Liver (tissue), 9 donors: ENCODE measurements around the gene CD19. TPM values are rescaled to one million over a fixed set of nuclear protein-coding genes. Genes with fewer than 3 reads are reported as not detected.

Experiments
- DNase-seq: peaks from one replicate; pipeline ENCODE4 v3.0.0-alpha.2; 2017; ENCODE audit warnings: low spot score
- H3K27ac ChIP-seq, 2 donors: one replicate each; pipeline ENCODE4 v1.7.0; 2013; ENCODE audit warnings: inconsistent platforms in 2 of 2, low read length in 2 of 2, control low read depth in 1 of 2, low read depth in 1 of 2, mild to moderate bottlenecking in 1 of 2
- H3K27me3 ChIP-seq, 4 donors: one replicate each; pipeline versions ENCODE4 v1.6.1 to v1.7.0; 2013; ENCODE audit warnings: low read length in 3 of 4, inconsistent platforms in 1 of 4, mild to moderate bottlenecking in 1 of 4, moderate library complexity in 1 of 4; ENCODE audit not compliant: control insufficient read depth in 4 of 4, insufficient read depth in 4 of 4
- H3K36me3 ChIP-seq, 4 donors: one replicate each; pipeline versions ENCODE4 v1.6.1 to v1.7.0; 2013; ENCODE audit warnings: low read length in 3 of 4, mild to moderate bottlenecking in 3 of 4, low read depth in 1 of 4, moderate library complexity in 1 of 4; ENCODE audit not compliant: control insufficient read depth in 4 of 4, insufficient read depth in 3 of 4
- H3K4me1 ChIP-seq, 4 donors: one replicate each; pipeline versions ENCODE4 v1.6.1 to v1.7.0; 2013; ENCODE audit warnings: low read length in 3 of 4, mild to moderate bottlenecking in 3 of 4, moderate library complexity in 1 of 4; ENCODE audit not compliant: control insufficient read depth in 4 of 4, insufficient read depth in 4 of 4
- H3K4me3 ChIP-seq, 3 donors: one replicate each; pipeline versions ENCODE4 v1.6.1 to v1.7.0; 2013; ENCODE audit warnings: low read length in 3 of 3, control low read depth in 1 of 3, low read depth in 1 of 3, mild to moderate bottlenecking in 1 of 3
- H3K9ac ChIP-seq, 2 donors: one replicate each; pipeline ENCODE4 v1.7.0; 2013; ENCODE audit warnings: low read length in 2 of 2, mild to moderate bottlenecking in 2 of 2, moderate library complexity in 2 of 2, control low read depth in 1 of 2, low read depth in 1 of 2
- H3K9me3 ChIP-seq, 4 donors: one replicate each; pipeline versions ENCODE4 v1.6.1 to v1.7.0; 2013; ENCODE audit warnings: low read length in 3 of 4; ENCODE audit not compliant: control insufficient read depth in 4 of 4
- ATF3 ChIP-seq: IDR thresholded peaks from 2 replicates; pipeline ENCODE4 v1.6.1; 2016; ENCODE audit warnings: antibody characterized with exemption
- EGR1 ChIP-seq, 2 donors: IDR thresholded peaks; 2 replicates each; pipeline ENCODE4 v1.6.1; 2016 to 2018; ENCODE audit warnings: antibody characterized with exemption in 2 of 2, low read depth in 2 of 2
- FOXA1 ChIP-seq: IDR thresholded peaks from 2 replicates; pipeline ENCODE4 v1.6.1; 2016; ENCODE audit warnings: antibody characterized with exemption
- FOXA2 ChIP-seq: IDR thresholded peaks from 2 replicates; pipeline ENCODE4 v1.6.1; 2016; ENCODE audit warnings: antibody characterized with exemption
- GABPA ChIP-seq, 2 donors: IDR thresholded peaks in 1 of 2; conservative IDR thresholded peaks in 1 of 2; 2 replicates each; pipeline ENCODE4 v1.6.1; 2016; ENCODE audit warnings: antibody characterized with exemption in 2 of 2, mild to moderate bottlenecking in 1 of 2, moderate library complexity in 1 of 2
- MAX ChIP-seq: IDR thresholded peaks from 2 replicates; pipeline ENCODE4 v1.6.1; 2016; ENCODE audit warnings: antibody characterized with exemption
- NR2F2 ChIP-seq: IDR thresholded peaks from 2 replicates; pipeline ENCODE4 v1.6.1; 2016; ENCODE audit warnings: antibody characterized with exemption
- RAD21 ChIP-seq, 2 donors: IDR thresholded peaks; 2 replicates each; pipeline ENCODE4 v1.6.1; 2016; ENCODE audit warnings: antibody characterized with exemption in 2 of 2, mild to moderate bottlenecking in 2 of 2
- REST ChIP-seq: IDR thresholded peaks from 2 replicates; pipeline ENCODE4 v1.6.1; 2016; ENCODE audit warnings: antibody characterized with exemption, mild to moderate bottlenecking
- RXRA ChIP-seq, 2 donors: IDR thresholded peaks; 2 replicates each; pipeline ENCODE4 v1.6.1; 2017 to 2018; ENCODE audit warnings: antibody characterized with exemption in 2 of 2, mild to moderate bottlenecking in 1 of 2
- SP1 ChIP-seq: IDR thresholded peaks from 2 replicates; pipeline ENCODE4 v1.6.1; 2018; ENCODE audit warnings: antibody characterized with exemption, mild to moderate bottlenecking
- WGBS: extraction: QIAGEN DNeasy Blood & Tissue Kit; methylation state at CpG from one replicate; pipeline ENCODE4 v1.1.7; 2013; 5-methylcytosine and 5-hydroxymethylcytosine counted together
- polyA plus RNA-seq, 2 donors: library from polyadenylated mRNA; stranded (reverse) in 1 of 2; unstranded in 1 of 2; fragments of 200-250 nt in 1 of 2; fragments of >200 nt in 1 of 2; fragmentation: Nextera tagmentation in 1 of 2; extraction: Ambion mirVana in 1 of 2; gene quantifications; one replicate each; pipeline versions ENCODE4 v1.2.1 to v1.2.3, GENCODE V29; 2013 to 2015
- total RNA-seq, 2 donors: library from RNA; depleted of rRNA; stranded (reverse); fragments of >200 nt; gene quantifications; one replicate each; pipeline ENCODE4 v1.2.3, GENCODE V29; 2014
- TF ChIP-seq, protein P1 (sequence below): fragments of 150-350 bp; IDR thresholded peaks from 2 replicates; pipeline ENCODE4 v1.5.1; 2017; ENCODE audit warnings: improper control_type of control experiment, low read depth, low read length; ENCODE audit not compliant: missing input control
- donor health status: healthy.
- donor health status: healthy.
- donor health status: healthy.
- donor health status: healthy.
- donor health status: healthy.

Gene CD19
- total and polyA plus RNA-seq, 4 donors = 0.08 to 1.2 (median 0.49) TPM

- TF ChIP-seq, protein P1, sequence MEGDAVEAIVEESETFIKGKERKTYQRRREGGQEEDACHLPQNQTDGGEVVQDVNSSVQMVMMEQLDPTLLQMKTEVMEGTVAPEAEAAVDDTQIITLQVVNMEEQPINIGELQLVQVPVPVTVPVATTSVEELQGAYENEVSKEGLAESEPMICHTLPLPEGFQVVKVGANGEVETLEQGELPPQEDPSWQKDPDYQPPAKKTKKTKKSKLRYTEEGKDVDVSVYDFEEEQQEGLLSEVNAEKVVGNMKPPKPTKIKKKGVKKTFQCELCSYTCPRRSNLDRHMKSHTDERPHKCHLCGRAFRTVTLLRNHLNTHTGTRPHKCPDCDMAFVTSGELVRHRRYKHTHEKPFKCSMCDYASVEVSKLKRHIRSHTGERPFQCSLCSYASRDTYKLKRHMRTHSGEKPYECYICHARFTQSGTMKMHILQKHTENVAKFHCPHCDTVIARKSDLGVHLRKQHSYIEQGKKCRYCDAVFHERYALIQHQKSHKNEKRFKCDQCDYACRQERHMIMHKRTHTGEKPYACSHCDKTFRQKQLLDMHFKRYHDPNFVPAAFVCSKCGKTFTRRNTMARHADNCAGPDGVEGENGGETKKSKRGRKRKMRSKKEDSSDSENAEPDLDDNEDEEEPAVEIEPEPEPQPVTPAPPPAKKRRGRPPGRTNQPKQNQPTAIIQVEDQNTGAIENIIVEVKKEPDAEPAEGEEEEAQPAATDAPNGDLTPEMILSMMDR = no peak
- TF ChIP-seq MAX (no peak), SP1 (no peak), GABPA (IDR thresholded peaks at IDR 0.05 in 1 of 2, conservative IDR thresholded peaks at IDR 0.05 in 1 of 2) (no peak), EGR1 (IDR thresholded peaks at IDR 0.05; ENCODE audit: low read depth in 2 of 2) (no peak), FOXA1 (no peak)
These were observed 1.6 kb upstream of the CD19 start (continued) for GRCh38 chr16:28930203-28930602.

DNA sequence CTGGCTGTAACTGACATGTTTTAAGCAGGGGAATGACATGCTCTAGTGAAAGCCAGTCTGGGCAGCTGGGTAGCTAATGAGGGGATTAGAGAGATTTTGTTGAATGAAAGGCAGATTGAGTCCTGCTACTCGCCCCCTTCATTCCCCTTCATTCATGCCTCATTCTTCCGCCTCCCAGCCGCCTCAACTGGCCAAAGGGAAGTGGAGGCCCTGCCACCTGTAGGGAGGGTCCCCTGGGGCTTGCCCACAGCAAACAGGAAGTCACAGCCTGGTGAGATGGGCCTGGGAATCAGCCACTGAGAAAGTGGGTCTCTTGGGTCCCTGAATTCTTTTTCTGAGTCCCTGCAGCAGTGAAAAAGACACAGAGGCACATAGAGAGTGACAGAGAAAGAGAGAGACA is 1.1 kb upstream of the CD19 start:
- Histone ChIP-seq H3K36me3 (no peaks in the 10 kb centered on the region), H3K27me3 (no peaks in the 10 kb centered on the region), H3K4me3 (no peak overlapping the region), H3K27ac (no peak overlapping the region), H3K4me1 (peaks cover 0 to 4% (median 2%) of the 10 kb centered on the region in 4 donors), H3K9ac (no peak overlapping the region), H3K9me3 (no peaks in the 10 kb centered on the region)
- DNase-seq = no peak
- no peak for TF ChIP-seq FOXA2
- 89% methylated on average over 3 of the region's 3 CpGs for WGBS

DNA sequence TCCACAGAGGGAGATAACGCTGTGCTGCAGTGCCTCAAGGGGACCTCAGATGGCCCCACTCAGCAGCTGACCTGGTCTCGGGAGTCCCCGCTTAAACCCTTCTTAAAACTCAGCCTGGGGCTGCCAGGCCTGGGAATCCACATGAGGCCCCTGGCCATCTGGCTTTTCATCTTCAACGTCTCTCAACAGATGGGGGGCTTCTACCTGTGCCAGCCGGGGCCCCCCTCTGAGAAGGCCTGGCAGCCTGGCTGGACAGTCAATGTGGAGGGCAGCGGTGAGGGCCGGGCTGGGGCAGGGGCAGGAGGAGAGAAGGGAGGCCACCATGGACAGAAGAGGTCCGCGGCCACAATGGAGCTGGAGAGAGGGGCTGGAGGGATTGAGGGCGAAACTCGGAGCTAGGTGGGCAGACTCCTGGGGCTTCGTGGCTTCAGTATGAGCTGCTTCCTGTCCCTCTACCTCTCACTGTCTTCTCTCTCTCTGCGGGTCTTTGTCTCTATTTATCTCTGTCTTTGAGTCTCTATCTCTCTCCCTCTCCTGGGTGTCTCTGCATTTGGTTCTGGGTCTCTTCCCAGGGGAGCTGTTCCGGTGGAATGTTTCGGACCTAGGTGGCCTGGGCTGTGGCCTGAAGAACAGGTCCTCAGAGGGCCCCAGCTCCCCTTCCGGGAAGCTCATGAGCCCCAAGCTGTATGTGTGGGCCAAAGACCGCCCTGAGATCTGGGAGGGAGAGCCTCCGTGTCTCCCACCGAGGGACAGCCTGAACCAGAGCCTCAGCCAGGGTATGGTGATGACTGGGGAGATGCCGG is 769 bp downstream of the CD19 start:
- H3K9ac ChIP-seq = no peak overlapping the region
- no peaks in the 10 kb centered on the region for H3K27me3 ChIP-seq
- TF ChIP-seq FOXA1 = no peak
- TF ChIP-seq MAX = no peak
- TF ChIP-seq NR2F2 = no peak
- no peak for TF ChIP-seq RAD21 (IDR thresholded peaks at IDR 0.05)
- TF ChIP-seq ATF3 = no peak
- TF ChIP-seq REST = no peak
- TF ChIP-seq, protein P1 = no peak
- no peak for TF ChIP-seq FOXA2
- TF ChIP-seq GABPA (IDR thresholded peaks at IDR 0.05 in 1 of 2, conservative IDR thresholded peaks at IDR 0.05 in 1 of 2) = no peak
- TF ChIP-seq SP1 = no peak
- no peak for TF ChIP-seq RXRA (IDR thresholded peaks at IDR 0.05)
- H3K9me3 ChIP-seq = no peaks in the 10 kb centered on the region
- 88% methylated on average over 20 of the region's 20 CpGs for WGBS
- no peak overlapping the region for H3K27ac ChIP-seq
- H3K4me1 ChIP-seq = peaks cover 0 to 5% (median 0%) of the 10 kb centered on the region in 4 donors
- H3K4me3 ChIP-seq = no peak overlapping the region
- no peaks in the 10 kb centered on the region for H3K36me3 ChIP-seq
- no peak for DNase-seq
